Measurements from ENCODE around the gene CACNB4.

GRCh38 chr2:151945186-151945585 is 153.7 kb downstream of the CACNB4 start:
- TF ChIP-seq CTCF (IDR thresholded peaks at IDR 0.05 in 2 of 3, conservative IDR thresholded peaks at IDR 0.05 in 1 of 3; ENCODE audit: control insufficient read depth in 2 of 3, extremely low read depth in 1 of 3, insufficient read depth in 1 of 3, low read depth in 3 of 3, low read length in 3 of 3) = no peak
- no peak for TF ChIP-seq EGR1 (IDR thresholded peaks at IDR 0.05; ENCODE audit: borderline replicate concordance in 1 of 2, low read depth in 2 of 2, low read length in 2 of 2)
- no peak for TF ChIP-seq TCF7 (IDR thresholded peaks at IDR 0.05; ENCODE audit: borderline replicate concordance)
- no peak for TF ChIP-seq USF2 (IDR thresholded peaks at IDR 0.05; ENCODE audit: borderline replicate concordance, low read depth, low read length)
